Caco-2 (cell line): Measurements from ENCODE around the gene CAPN15. TPM values are rescaled to one million over a fixed set of nuclear protein-coding genes. Genes with fewer than 3 reads are reported as not detected.

Experiments
- BruUV-seq: library from RNA; stranded (reverse); fragments of 400-500 nt; replicated peaks from 2 replicates; lab custom pipeline; 2021; lab: Mats Ljungman, UMichigan
- CTCF ChIA-PET: fragments of 300-600 bp; sonication (Branson Sonifier 250); formaldehyde crosslinking; loops from one replicate; lab custom pipeline; 2022; ENCODE audit warnings: antibody characterized with exemption; lab: Charles Lee
- POLR2A ChIA-PET: fragments of 300-600 bp; sonication (Branson Sonifier 250); formaldehyde crosslinking; loops from one replicate; lab custom pipeline; 2022; ENCODE audit warnings: antibody characterized with exemption; lab: Charles Lee
- DNase-seq, 2 experiments: peaks; one replicate each; pipeline versions ENCODE4 v3.0.0 to v3.0.0-alpha.2; 2020 to 2022
- H3K27me3 ChIP-seq: replicated peaks from 2 replicates; pipeline ENCODE4 v1.6.0; 2011; ENCODE audit warnings: low read length; ENCODE audit not compliant: control insufficient read depth, insufficient read depth
- H3K36me3 ChIP-seq: 2 replicates; pipeline ENCODE4 v1.5.1; 2011; ENCODE audit warnings: low read length; ENCODE audit not compliant: control insufficient read depth, insufficient read depth
- H3K4me1 ChIP-seq: fragments of 250-450 bp; sonication (Bioruptor Pico); 2 replicates; pipeline ENCODE4 v1.5.1; 2020; ENCODE audit warnings: mild to moderate bottlenecking
- H3K4me3 ChIP-seq: 2 replicates; pipeline ENCODE4 v1.5.1; 2011; ENCODE audit warnings: low read depth, mild to moderate bottlenecking, control low read depth, low read length
- H3K9me3 ChIP-seq: fragments of 250-450 bp; sonication (Bioruptor Pico); 2 replicates; pipeline ENCODE4 v1.5.1; 2020; ENCODE audit warnings: mild to moderate bottlenecking, moderate library complexity
- H3K27ac Mint-ChIP-seq: one replicate; pipeline ENCODE4 v1.8.0; 2022; ENCODE audit warnings: mixed read lengths; ENCODE audit not compliant: unreplicated experiment
- H3K27me3 Mint-ChIP-seq: one replicate; pipeline ENCODE4 v1.8.0; 2022; ENCODE audit warnings: mixed read lengths; ENCODE audit not compliant: insufficient read depth, unreplicated experiment
- H3K36me3 Mint-ChIP-seq: one replicate; pipeline ENCODE4 v1.8.0; 2022; ENCODE audit warnings: mild to moderate bottlenecking, mixed read lengths; ENCODE audit not compliant: insufficient read depth, unreplicated experiment
- H3K4me1 Mint-ChIP-seq: one replicate; pipeline ENCODE4 v1.8.0; 2022; ENCODE audit warnings: low read depth, mixed read lengths; ENCODE audit not compliant: unreplicated experiment
- H3K4me3 Mint-ChIP-seq: one replicate; pipeline ENCODE4 v1.8.0; 2022; ENCODE audit warnings: mild to moderate bottlenecking, moderate library complexity, mixed read lengths; ENCODE audit not compliant: unreplicated experiment
- H3K9me3 Mint-ChIP-seq: one replicate; pipeline ENCODE4 v1.8.0; 2022; ENCODE audit warnings: mixed read lengths; ENCODE audit not compliant: unreplicated experiment
- intact Hi-C: fragments of 100-400 bp; cut with micrococcal nuclease; formaldehyde crosslinking; loops from one replicate; pipeline ENCODE4 v1.10.0; 2022; ENCODE audit not compliant: unreplicated experiment
- total RNA-seq: library from RNA; stranded (reverse); gene quantifications from 2 replicates; pipeline ENCODE4 v1.2.3, GENCODE V29; 2022
- TF ChIP-seq, protein P1 (sequence below), 2 experiments: fragments of 200-600 bp in 1 of 2; IDR thresholded peaks; 1 replicate in 1 of 2; 2 replicates in 1 of 2; pipeline versions ENCODE4 v1.5.1 to v1.8.0; 2011 to 2022; ENCODE audit warnings: antibody characterized with exemption in 1 of 2, control low read depth in 1 of 2, inconsistent platforms in 1 of 2, low read depth in 1 of 2, low read length in 1 of 2, mild to moderate bottlenecking in 1 of 2, moderate library complexity in 1 of 2; ENCODE audit not compliant: insufficient read depth in 1 of 2, severe bottlenecking in 1 of 2, unreplicated experiment in 1 of 2

The CAPN15 gene
- total RNA-seq, 1 experiment from 2014 or later: 85.3 TPM

- Histone ChIP-seq H3K4me1 (no peaks in the 10 kb centered on the region), H3K36me3 (peaks cover 2% of the 10 kb centered on the region), H3K27me3 (no peaks in the 10 kb centered on the region), H3K4me3 (no peak overlapping the region), H3K9me3 (no peaks in the 10 kb centered on the region)
- POLR2A ChIA-PET: interaction anchor here (0.5 kb wide), 1 partner anchor 81 kb away, joined by 3 read pairs; no protein-coding TSS in a partner anchor
- CTCF ChIA-PET: no interaction called here
- DNase-seq: no peak
- Mint-ChIP-seq H3K27me3 (no peaks in the 10 kb centered on the region), H3K4me3 (no peak overlapping the region), H3K4me1 (no peaks in the 10 kb centered on the region), H3K9me3 (no peaks in the 10 kb centered on the region), H3K36me3 (no peaks in the 10 kb centered on the region), H3K27ac (no peak overlapping the region)
- intact Hi-C loops: no loop called here
- no TSS peak for BruUV-seq
- TF ChIP-seq, protein P1, sequence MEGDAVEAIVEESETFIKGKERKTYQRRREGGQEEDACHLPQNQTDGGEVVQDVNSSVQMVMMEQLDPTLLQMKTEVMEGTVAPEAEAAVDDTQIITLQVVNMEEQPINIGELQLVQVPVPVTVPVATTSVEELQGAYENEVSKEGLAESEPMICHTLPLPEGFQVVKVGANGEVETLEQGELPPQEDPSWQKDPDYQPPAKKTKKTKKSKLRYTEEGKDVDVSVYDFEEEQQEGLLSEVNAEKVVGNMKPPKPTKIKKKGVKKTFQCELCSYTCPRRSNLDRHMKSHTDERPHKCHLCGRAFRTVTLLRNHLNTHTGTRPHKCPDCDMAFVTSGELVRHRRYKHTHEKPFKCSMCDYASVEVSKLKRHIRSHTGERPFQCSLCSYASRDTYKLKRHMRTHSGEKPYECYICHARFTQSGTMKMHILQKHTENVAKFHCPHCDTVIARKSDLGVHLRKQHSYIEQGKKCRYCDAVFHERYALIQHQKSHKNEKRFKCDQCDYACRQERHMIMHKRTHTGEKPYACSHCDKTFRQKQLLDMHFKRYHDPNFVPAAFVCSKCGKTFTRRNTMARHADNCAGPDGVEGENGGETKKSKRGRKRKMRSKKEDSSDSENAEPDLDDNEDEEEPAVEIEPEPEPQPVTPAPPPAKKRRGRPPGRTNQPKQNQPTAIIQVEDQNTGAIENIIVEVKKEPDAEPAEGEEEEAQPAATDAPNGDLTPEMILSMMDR (IDR thresholded peaks at IDR 0.05; ENCODE audit: insufficient read depth in 1 of 2, low read depth in 1 of 2, low read length in 1 of 2, severe bottlenecking in 1 of 2, unreplicated experiment in 1 of 2): no peak
Observed at GRCh38 chr16:551210-551609, 23.7 kb downstream of the CAPN15 start.

DNA sequence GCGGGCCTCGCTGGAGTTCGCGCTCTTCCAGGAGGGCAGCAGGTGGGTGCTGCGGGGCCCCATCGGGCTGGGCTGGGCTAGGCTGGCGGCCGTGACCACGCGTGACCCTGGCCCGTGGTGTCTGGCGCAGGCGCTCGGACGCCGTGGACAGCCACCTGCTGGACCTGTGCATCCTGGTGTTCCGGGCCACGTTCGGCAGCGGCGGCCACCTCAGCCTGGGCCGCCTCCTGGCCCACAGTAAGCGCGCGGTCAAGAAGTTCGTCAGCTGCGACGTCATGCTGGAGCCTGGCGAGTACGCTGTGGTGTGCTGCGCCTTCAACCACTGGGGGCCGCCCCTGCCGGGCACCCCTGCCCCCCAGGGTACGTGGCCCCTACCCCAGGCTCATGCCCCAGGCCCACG, 24.7 kb downstream of the CAPN15 start:
- POLR2A ChIA-PET: no interaction called here

DNA sequence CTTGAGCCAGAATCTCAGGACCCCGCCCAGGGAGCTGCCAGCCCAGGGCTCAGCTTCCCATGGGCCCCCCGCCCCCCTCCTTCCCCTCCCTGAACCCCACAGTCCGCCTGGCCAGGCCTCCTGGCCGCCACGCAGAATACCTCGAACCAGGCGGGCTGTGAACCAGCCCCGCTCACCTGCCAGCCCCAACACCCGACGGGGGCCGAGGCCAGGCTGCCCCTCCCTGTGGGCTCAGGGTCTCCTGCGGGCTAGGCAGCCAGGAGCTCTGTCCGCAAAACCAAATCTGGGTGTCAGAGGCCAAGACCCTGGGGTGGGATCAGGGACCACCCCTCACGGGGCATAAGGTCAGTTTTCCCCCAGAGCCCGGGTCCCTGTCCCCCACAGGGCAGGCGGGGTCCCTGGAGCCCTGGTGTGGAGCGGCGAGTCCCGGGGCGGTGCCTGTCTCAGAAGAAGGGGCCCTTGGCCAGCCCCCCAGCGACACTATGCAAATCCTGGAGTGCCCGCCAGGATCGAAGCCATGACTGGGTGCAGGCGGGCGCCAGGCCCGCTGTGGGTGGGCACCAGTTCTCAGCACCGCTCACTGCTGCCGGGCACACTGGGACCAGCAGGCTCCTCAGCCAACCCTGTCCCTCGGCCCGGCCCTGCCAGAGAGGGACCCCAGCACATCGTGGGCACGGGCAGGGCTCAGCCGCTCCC, 26.2 kb downstream of the CAPN15 start:
- intact Hi-C loops: no loop called here
- Mint-ChIP-seq H3K9me3 (no peaks in the 10 kb centered on the region), H3K27ac (no peak overlapping the region), H3K4me3 (no peak overlapping the region), H3K4me1 (no peaks in the 10 kb centered on the region), H3K27me3 (no peaks in the 10 kb centered on the region), H3K36me3 (no peaks in the 10 kb centered on the region)
- Histone ChIP-seq H3K36me3 (no peaks in the 10 kb centered on the region; the same call in none of the 2 replicates), H3K4me1 (no peaks in the 10 kb centered on the region), H3K4me3 (no peak overlapping the region), H3K27me3 (no peaks in the 10 kb centered on the region), H3K9me3 (no peaks in the 10 kb centered on the region)
- POLR2A ChIA-PET: no interaction called here
- CTCF ChIA-PET: no interaction called here
- no TSS peak for BruUV-seq
- no peak for DNase-seq
- TF ChIP-seq, protein P1 (IDR thresholded peaks at IDR 0.05; ENCODE audit: insufficient read depth in 1 of 2, low read depth in 1 of 2, low read length in 1 of 2, severe bottlenecking in 1 of 2, unreplicated experiment in 1 of 2): no peak

More for the DNA sequence above, 24.7 kb downstream of the CAPN15 start:
- peaks cover 2% of the 10 kb centered on the region for H3K36me3 ChIP-seq
- Mint-ChIP-seq H3K36me3 (no peaks in the 10 kb centered on the region), H3K27ac (no peak overlapping the region), H3K9me3 (no peaks in the 10 kb centered on the region), H3K27me3 (no peaks in the 10 kb centered on the region), H3K4me1 (no peaks in the 10 kb centered on the region), H3K4me3 (no peak overlapping the region)
- intact Hi-C loops: no loop called here
- CTCF ChIA-PET: no interaction called here
- no peak for DNase-seq
- H3K4me1 ChIP-seq: no peaks in the 10 kb centered on the region
- TF ChIP-seq, protein P1 (IDR thresholded peaks at IDR 0.05; ENCODE audit: insufficient read depth in 1 of 2, low read depth in 1 of 2, low read length in 1 of 2, severe bottlenecking in 1 of 2, unreplicated experiment in 1 of 2): no peak
- no peaks in the 10 kb centered on the region for H3K27me3 ChIP-seq
- no peak overlapping the region for H3K4me3 ChIP-seq
- no peaks in the 10 kb centered on the region for H3K9me3 ChIP-seq
- BruUV-seq: no TSS peak
